GM19438 (cell line): ENCODE data around the gene FOXN1.

Source experiments
- ATAC-seq: cut with Tn5 transposase; IDR thresholded peaks from one replicate; pipeline ENCODE4 v1.9.1; 2021; ENCODE audit warnings: low read depth; ENCODE audit not compliant: unreplicated experiment

FOXN1 gene

DNA sequence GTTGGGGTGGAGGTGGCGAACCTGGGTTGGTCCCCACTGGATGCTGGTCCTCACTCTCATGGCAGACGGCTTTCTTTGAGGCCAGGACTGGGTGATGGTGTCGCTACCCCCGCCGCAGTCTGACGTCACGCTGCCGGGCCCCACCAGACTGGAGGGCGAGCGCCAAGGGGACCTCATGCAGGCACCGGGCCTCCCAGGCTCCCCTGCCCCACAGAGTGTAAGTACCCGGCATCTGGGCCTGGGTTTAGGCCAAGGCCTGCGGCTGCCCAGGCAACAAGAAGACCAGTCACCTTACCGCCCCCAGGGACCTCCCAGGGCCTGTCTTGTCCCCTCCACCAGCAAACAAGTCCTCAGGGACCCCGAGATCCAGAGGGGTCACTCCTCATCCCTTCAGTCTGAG is 17.7 kb downstream of the FOXN1 start:
- no peak for ATAC-seq

DNA sequence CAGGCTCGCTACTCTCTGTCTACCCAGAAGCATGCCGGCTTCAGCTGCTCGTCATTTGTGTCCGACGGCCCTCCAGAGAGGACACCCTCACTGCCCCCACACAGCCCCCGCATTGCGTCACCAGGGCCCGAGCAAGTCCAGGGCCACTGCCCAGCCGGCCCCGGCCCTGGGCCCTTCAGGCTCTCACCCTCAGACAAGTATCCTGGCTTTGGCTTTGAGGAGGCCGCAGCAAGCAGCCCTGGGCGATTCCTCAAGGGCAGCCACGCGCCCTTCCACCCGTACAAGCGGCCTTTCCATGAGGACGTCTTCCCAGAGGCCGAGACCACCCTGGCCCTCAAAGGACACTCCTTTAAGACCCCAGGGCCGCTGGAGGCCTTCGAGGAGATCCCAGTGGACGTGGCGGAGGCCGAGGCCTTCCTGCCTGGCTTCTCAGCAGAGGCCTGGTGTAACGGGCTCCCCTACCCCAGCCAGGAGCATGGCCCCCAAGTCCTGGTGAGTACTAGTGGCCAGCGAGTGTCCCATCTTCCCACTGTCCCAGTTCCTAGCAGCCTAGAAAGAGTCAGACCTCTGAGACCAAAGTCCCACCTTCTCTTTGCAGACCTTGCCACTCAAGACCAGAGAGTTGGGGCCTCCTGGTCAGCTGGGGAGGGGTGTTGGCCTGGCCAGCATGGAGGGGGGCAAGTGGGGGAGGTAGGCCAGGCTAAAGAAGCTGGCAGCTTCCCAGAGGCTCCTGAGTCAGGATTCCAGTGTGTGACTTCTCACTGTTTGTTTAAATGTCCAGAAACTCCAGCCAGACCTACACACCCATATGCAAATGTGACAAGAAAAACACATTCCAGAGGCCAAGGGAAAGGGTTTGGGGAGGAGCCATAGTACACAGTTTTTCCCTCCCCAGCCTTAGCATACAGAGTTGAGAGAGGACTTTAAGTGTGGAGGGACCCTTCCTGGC is 18.6 kb downstream of the FOXN1 start:
- no peak for ATAC-seq

DNA sequence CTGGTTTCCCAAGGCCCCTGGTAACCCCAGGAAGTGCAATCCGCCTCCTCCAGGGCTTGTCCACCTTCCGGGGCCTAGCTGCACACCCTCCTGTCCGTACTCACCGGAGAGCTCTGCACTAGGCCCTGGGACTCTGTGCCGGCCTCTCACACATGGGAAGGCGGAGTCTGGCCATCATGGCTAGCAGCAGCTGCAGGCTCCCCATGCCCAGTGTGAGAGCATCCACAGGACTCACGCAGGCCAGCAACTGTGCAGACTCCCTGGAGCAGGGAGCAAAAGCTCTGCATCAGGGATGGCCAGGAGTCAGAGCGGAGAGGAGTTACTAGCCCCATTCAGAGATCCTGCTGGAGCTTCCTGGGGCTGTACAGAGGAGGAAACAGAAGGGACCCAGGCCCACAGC is 20.2 kb downstream of the FOXN1 start:
- no peak for ATAC-seq

DNA sequence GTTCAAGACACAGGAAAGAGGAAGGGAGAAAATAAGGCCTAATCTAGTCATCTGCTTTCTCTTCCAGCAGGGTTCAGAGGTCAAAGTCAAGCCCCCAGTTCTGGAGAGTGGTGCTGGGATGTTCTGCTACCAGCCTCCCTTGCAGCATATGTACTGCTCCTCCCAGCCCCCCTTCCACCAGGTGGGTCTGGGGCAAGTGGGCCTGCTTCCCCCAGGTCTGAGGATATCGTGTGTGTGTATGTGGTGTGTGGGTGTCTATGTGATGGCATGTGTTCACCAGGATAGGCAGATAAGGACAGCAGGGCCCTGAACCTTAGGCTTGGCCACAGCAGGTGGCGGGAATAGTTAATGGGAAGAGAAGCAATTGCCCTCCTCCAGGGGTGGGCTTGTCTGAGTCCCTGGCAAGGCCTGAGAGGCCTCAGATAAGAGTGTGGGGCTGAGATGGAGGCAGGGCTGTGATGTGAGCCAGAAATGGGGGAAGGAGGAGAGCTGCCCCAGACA is 21.1 kb downstream of the FOXN1 start:
- no peak for ATAC-seq

DNA sequence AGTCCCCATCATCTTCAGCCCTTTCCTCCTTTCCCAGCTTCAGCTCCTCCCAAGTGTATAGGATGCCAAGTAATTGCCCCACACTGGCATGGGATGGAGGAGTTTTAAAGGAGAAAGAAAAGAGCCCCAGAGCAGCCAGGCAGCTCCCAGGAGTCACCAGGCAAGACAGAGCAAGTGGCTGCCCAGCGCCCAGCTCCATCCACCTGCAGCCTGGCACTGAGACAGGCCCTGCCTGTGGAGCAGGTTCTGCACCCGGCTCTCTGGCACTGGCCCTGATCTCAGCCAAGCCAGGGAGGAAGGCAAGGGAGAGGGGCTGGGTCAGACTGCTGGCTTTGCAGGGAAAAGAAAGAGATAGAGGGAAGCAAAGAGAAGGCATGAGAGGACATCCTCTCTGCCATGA is 21.7 kb downstream of the FOXN1 start:
- no peak for ATAC-seq

DNA sequence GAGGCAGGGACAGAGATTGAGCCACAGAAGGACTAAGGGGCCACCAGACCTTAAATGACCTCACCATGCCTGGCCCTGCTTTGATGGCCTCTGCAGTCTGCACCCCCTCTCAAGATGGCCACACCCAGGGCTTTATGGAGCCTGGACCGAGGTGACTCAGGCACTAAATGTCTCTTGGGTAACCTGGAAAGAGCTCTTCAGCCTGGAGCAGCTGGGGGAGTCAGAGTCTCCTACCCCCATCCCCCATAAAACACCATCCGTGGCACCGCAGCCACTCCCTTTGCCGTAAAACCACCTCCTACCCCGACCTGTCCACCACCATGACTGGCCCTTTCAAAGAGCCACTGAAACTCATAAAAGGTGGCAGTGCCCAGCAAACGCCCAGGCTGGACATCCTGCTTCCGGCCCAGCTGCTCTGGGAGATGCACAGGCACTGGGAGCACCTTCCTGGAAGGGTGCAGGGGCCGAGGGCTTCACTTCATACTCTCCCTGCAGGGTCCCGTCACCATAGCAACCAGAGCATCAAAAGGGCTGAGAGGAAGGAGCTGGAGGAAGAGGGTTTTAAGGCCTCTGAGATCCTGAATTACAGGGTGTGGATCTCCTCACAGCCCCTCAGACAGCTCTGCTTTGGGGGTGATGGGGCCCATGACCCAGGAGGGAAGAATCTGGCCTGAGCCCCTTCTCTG is 22.3 kb downstream of the FOXN1 start:
- ATAC-seq = no peak

DNA sequence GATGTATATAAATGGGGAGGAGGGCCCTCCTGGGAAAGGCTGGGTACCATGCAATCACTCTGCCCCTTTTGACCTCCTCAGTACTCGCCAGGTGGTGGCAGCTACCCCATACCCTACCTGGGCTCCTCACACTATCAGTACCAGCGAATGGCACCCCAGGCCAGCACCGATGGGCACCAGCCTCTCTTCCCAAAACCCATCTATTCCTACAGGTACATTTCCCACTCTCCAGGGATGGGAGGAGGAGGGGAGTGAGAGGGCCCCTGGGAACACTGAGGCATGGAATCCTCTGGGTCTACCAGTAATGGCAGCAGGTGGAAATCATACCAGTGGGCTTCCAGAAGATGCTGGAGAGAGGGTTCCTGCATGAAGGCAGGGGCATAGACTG is 22.9 kb downstream of the FOXN1 start:
- ATAC-seq = no peak

DNA sequence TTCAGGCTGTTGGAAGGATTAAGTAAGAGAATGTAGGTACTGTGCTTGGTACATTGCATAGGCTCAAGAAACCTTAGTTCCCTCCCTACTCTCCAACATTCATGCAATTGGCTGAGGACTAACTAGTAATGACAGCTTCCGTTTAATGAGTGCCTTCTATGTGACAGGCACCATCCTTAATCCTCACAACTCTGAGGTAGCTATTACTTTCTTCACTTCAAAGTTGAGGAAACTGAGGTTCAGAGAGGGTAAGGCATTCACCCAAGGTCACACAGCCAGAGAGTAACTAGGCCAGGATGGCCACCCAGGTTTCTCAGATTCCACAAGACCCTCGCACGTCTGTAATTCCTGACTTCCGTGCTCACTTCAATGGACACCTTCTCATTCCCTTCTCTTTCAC is 24.1 kb downstream of the FOXN1 start:
- no peak for ATAC-seq

DNA sequence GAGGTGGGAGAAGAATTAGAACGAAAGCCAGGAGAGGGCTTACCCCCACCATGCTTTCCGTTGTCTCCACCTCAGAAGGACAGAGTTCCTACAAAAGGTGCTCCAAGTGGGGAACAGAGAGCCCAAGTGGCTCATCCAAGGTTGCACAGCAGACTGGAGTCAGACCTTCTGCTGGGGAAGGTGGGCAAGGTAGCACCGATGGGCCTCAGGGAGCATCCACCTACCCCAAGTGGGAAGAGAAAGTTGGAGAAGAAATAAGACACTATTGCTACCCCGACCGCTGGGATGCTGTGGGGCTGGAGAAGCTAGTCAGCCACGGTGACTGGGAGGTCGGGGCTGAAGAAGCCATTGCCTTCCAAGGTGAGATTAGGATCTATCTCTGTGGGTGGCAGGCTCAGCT is 24.8 kb downstream of the FOXN1 start:
- ATAC-seq = no peak

DNA sequence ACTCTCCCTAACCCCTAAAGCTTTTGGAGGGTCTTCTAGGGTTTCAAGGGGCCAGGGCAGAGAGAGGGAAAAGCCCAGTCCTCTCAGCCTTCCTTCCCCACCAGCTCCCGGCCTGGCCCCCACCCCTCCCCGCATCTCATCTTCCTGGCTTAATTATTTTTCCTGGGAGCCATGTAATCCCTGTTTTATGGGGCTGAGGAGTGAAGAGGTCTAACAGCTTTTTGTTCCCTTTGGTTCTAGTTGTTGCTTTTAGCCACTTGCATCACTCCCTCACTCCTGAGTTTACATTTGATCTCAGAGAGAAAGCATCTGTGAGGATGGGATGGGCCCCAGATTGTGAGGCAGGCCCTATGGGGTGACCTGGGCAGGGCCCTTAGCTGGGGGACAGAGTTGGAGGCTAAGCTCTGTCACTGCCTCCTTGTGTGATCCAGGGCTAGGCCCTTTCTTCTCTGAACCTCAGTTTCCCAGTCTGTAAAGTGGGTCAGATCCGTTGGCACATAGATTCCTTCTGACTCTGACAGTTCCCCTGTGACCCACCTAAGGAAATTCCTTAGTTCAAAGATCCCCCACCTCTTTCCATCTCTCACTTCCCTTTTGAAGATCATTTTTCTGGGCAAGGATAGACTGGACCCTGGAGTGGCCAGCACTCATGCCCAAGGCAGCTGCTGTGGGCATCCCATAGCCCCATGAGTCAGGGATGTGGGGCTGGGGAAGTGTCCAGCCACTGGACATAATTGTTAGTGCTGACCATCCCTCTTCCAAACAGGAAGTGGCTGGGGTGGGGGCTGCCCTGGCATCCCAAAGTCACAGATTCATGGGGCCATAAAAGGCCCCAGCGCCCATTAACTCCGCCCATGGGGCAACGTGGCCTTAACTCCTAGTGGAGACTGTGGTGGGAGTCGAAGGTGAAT is 26.2 kb downstream of the FOXN1 start:
- ATAC-seq = no peak

DNA sequence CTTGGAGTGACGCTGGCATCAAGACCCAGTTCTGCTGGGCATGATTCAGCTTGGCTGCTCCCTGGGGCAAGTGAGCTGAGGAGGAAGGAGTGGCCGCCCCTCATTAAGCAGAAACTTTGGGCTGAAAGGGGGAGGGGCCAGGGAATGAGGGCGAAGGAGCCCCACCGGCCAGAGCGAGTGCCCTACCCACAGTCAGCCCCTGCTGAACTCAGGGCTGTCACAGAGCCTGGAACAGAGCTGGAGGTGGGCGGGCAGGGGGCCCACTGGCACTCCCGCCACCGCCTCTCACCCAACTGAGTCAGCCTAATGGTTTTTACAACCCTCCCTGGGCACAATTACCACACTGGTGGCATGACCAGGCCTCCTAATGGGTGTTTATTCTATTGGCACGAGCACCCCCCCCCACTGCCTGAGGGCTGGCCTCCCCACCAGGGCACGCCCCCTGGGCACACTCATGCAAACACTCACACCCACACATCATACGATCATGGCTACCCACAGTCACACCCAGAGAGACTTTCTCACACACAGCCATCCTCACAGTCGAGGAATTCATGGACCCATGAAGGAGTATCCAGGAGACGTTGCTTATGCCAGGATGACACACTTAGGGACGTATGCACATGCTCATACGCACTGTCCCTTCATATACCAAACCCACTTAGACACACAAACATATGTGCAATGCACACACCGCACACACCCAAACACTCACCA is 27.1 kb downstream of the FOXN1 start:
- ATAC-seq = no peak

DNA sequence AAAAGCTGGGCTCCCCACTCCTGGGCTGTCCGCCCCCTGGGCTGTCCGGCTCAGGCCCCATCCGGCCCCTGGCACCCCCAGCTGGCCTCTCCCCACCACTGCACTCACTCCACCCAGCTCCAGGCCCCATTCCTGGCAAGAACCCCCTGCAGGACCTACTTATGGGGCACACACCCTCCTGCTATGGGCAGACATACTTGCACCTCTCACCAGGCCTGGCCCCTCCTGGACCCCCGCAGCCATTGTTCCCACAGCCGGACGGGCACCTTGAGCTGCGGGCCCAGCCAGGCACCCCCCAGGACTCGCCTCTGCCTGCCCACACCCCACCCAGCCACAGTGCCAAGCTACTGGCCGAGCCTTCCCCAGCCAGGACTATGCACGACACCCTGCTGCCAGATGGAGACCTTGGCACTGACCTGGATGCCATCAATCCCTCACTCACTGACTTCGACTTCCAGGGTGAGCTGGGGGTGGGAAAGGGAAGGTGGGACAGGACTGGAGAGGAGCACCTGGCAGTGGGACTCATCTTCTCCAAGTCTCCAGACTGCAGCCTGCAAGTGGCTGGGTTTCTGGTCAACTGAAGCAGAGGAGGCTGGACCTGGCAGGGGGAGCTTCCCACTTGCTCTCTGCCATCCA is 28.7 kb downstream of the FOXN1 start:
- ATAC-seq = no peak

DNA sequence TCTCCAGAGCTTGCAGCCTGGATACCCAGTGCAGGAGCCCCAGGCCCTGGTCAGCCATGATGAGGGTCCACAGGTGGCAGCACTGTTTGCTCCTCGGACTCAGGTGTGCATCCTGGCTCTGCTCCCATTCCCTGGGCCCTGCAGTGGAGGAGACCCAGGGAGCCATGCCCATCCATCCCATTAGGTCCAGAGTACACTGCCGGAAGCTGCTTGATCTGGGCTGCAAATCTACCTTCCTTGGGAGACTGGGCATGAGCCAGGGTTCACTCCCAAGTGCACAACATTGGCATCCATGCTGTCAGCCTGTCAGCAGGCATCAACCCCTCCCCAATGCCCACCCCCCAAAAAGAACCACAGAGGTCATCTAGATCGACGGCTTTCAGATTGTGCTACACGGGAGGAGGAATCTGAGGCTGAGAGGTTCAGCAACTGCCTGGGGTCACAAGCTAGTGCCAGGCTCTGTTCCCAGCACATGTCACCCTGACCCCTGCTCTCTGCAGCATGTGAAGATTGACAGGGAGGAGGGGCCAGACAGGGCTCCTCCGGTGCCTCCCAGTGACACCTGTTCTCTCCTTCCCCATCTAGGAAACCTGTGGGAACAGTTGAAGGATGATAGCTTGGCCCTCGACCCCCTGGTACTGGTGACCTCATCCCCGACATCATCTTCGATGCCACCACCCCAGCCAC is 30.5 kb downstream of the FOXN1 start:
- ATAC-seq = no peak

DNA sequence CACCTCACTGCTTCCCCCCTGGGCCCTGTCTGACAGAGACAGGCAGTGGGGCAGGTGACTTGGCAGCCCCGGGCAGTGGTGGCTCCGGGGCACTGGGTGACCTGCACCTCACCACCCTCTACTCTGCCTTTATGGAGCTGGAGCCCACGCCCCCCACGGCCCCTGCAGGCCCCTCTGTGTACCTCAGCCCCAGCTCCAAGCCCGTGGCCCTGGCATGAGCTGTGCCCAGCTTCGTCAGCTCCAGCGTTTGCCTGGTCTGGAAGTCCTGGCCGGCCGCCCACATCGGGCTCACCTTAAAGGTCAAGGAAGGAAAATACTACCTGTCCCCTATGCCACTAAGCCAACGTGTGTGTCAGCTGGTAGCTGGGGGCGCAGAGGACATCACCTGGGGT is 31.1 kb downstream of the FOXN1 start:
- ATAC-seq = no peak

DNA sequence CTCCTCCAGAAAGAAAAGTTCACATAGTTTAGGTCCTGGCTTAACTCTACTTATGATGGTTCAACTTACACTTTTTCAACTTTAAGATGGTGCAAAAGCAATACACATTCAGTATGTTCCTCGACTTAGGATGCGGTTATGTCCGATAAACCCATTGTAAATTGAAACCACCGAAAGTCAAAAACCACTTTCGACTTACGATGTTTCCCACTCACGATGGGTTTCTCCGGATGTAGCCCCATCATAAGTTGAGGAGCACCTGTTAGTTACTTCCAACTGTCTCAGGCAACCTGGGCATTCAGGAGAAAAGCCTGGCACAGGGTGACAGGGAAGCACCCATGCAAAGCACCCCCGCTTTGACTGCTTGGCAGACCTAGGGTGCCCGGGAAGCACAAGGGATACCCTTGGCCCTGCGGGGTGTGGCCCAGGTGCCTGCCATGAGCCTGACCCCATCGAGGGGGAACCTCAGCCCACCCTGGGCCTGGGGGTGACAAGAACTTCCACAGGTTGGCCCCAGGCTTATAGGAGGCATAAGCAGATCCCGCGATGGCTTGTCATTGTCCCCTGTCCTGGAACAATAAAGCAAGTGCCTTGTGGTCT is 32.2 kb downstream of the FOXN1 start:
- no peak for ATAC-seq

DNA sequence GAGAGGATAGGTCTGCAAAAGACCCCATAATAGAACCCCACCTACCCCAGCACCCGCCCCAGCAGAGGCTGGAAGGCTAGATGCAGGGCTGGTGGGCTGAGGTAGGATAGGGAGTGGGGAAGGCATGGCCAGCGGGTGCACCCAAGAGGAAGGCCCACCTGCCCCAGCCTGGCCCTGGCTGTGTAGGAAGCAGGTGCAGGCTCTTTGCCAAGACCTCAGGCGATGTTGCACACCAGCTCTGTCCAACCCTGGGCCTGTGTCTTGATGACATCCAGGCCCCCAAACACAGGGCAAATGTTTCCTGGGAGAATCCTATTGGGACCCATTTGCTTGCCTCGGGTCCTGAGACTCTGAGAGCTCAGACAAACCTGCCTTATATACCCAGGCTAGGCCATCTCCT is 34.1 kb downstream of the FOXN1 start:
- no peak for ATAC-seq

DNA sequence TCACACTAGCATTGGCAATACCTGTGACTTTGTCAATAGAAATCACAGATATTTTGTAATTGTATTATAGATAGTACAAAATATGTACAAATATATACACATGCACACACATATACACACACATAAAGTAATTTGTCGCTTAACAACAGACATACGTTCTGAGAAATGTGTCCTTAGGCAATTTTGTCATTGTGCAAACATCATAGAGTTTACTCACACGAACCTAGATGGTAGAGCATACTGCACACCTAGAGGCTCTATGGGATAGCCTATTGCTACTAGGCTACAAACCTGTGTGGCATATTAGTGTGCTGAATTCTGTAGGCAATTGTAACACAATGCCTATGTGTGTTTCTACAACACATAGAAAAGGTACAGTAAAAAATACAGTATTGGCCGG is 35.3 kb downstream of the FOXN1 start:
- ATAC-seq = no peak

DNA sequence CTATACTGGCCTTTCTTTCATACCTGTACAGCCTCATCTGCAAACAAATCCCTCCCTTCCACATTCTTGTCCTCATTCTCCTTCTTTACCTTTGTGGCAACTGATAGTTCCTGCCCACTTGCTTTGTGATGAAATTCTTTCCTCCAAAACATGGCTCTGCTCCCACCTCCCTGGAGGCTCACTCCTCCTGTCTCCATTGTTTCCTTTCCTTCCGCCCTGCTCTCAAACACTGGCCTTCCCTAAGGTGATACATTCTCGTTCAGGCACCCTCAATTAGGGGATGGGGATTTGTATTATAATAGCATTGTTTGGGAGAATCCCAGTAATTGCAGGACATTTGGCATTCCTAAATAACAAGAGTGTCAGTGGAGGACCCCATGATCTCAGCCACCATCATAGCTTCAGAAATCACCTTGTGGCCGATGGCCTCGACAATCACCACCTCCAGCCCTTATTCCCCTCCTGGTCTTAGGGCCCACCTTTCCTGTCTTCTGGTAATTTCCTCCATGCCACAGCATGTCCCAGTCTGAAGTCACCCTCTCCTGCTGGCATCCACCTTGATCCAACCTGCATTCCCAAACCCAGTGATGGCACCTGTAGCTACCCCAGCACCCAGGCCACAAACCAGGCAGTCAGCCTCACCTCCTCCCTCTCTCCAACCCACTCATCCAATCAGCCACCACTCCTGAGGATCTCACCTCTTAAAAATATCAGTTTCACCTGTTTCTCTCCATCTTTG is 38.4 kb downstream of the FOXN1 start:
- ATAC-seq = no peak
